ENCODE results near the gene PAFAH1B2.

The PAFAH1B2 gene

GRCh38 chr11:117225553-117226170, 81.6 kb downstream of the PAFAH1B2 start:
- DNase-seq: no peak
